Spinal cord (tissue), 10 donors: ENCODE data around the gene ATAD3B. TPM values are rescaled to one million over a fixed set of nuclear protein-coding genes. Genes with fewer than 3 reads are reported as not detected.
"Not testable (repeated sequence)": the region's sequence is repeated elsewhere in the genome, so short reads cannot be mapped to it uniquely, and the experiment has no call there.

Source experiments
- DNase-seq, 6 donors: peaks; one replicate each; pipeline versions ENCODE4 v3.0.0 to v3.0.0-alpha.2; 2013 to 2015; ENCODE audit warnings: low spot score in 6 of 6, low read depth in 4 of 6
- H3K27ac ChIP-seq: one replicate; pipeline ENCODE4 v1.5.1; 2013; ENCODE audit warnings: low read depth, low read length, control low read depth
- H3K27me3 ChIP-seq: one replicate; pipeline ENCODE4 v1.6.1; 2013; ENCODE audit warnings: low read length; ENCODE audit not compliant: control insufficient read depth, insufficient read depth
- H3K36me3 ChIP-seq: one replicate; pipeline ENCODE4 v1.6.1; 2013; ENCODE audit warnings: low read length; ENCODE audit not compliant: control insufficient read depth, insufficient read depth
- H3K4me1 ChIP-seq: one replicate; pipeline ENCODE4 v1.6.1; 2013; ENCODE audit warnings: low read length; ENCODE audit not compliant: control insufficient read depth, insufficient read depth
- H3K4me3 ChIP-seq: one replicate; pipeline ENCODE4 v1.5.1; 2013; ENCODE audit warnings: low read depth, low read length, control low read depth
- H3K9me3 ChIP-seq: one replicate; pipeline ENCODE4 v1.6.1; 2013; ENCODE audit warnings: low read length; ENCODE audit not compliant: control insufficient read depth, insufficient read depth
- WGBS: methylation state at CpG from one replicate; pipeline ENCODE4 v1.1.5; 2013; ENCODE audit warnings: missing lambda C conversion rate; ENCODE audit not compliant: insufficient coverage; 5-methylcytosine and 5-hydroxymethylcytosine counted together
- polyA plus RNA-seq, 2 donors: library from polyadenylated mRNA; unstranded; fragments of 120-200 nt; gene quantifications; one replicate each; pipeline ENCODE4 v1.2.1, GENCODE V29; 2013; ENCODE audit not compliant: insufficient read length in 2 of 2
- total RNA-seq, 2 donors: library from RNA; depleted of rRNA in 1 of 2; stranded (reverse); fragments of 120-200 nt in 1 of 2; fragments of >200 nt in 1 of 2; gene quantifications; one replicate each; pipeline versions ENCODE4 v1.2.3 to v1.2.4, GENCODE V29; 2013 to 2014
- donor health status: healthy.

Gene ATAD3B
- total and polyA plus RNA-seq, 4 donors, result 9.8 to 37.8 (median 19.1) TPM

- no peak for DNase-seq
- Histone ChIP-seq H3K4me1 (peaks cover 12% of the 10 kb centered on the region), H3K27ac (no peak overlapping the region), H3K9me3 (no peaks in the 10 kb centered on the region), H3K27me3 (no peaks in the 10 kb centered on the region), H3K4me3 (no peak overlapping the region), H3K36me3 (peaks cover 56% of the 10 kb centered on the region)
- WGBS, result 97% methylated on average over 17 of the region's 22 CpGs
Measured at GRCh38 chr1:1477206-1477605, 5.6 kb downstream of the ATAD3B start.

GRCh38 chr1:1479547-1480487 is 8.3 kb downstream of the ATAD3B start:
- H3K36me3 ChIP-seq, result peaks cover 76% of the 10 kb centered on the region
- H3K27me3 ChIP-seq, result no peaks in the 10 kb centered on the region
- DNase-seq, result no peak
- H3K4me3 ChIP-seq, result no peak overlapping the region
- no peaks in the 10 kb centered on the region for H3K4me1 ChIP-seq
- H3K27ac ChIP-seq, result no peak overlapping the region
- WGBS, result 98% methylated on average over 26 of the region's 42 CpGs
- no peaks in the 10 kb centered on the region for H3K9me3 ChIP-seq

- 98% methylated on average over 13 of the region's 16 CpGs for WGBS
- not testable (repeated sequence) for DNase-seq, H3K4me1 ChIP-seq, H3K27me3 ChIP-seq, H3K4me3 ChIP-seq, H3K27ac ChIP-seq, H3K9me3 ChIP-seq
- H3K36me3 ChIP-seq, result peaks cover 79% of the 10 kb centered on the region
Measured at GRCh38 chr1:1480488-1480867, 8.9 kb downstream of the ATAD3B start.

GRCh38 chr1:1481811-1482210 is 10.2 kb downstream of the ATAD3B start:
- not testable (repeated sequence) for H3K27ac ChIP-seq, H3K4me3 ChIP-seq, DNase-seq, H3K27me3 ChIP-seq, H3K4me1 ChIP-seq, H3K9me3 ChIP-seq
- peaks cover 88% of the 10 kb centered on the region for H3K36me3 ChIP-seq
- WGBS, result 90% methylated on average over 11 of the region's 30 CpGs

- H3K27me3 ChIP-seq, result no peaks in the 10 kb centered on the region
- H3K36me3 ChIP-seq, result peaks cover 88% of the 10 kb centered on the region
- 98% methylated on average over 6 of the region's 14 CpGs for whole genome bisulfite sequencing
- H3K4me3 ChIP-seq, result no peak overlapping the region
- H3K9me3 ChIP-seq, result no peaks in the 10 kb centered on the region
- H3K27ac ChIP-seq, result no peak overlapping the region
- no peak for DNase-seq
- no peaks in the 10 kb centered on the region for H3K4me1 ChIP-seq
Measured at GRCh38 chr1:1482856-1483255, 11.3 kb downstream of the ATAD3B start.

GRCh38 chr1:1483714-1484113 is 12.1 kb downstream of the ATAD3B start:
- H3K9me3 ChIP-seq, result no peaks in the 10 kb centered on the region

GRCh38 chr1:1484976-1485750 is 13.6 kb downstream of the ATAD3B start:
- H3K4me1 ChIP-seq, H3K27me3 ChIP-seq, DNase-seq, H3K4me3 ChIP-seq, H3K27ac ChIP-seq, H3K9me3 ChIP-seq: not testable (repeated sequence)
- H3K36me3 ChIP-seq, result peaks cover 92% of the 10 kb centered on the region
- 89% methylated on average over 17 of the region's 46 CpGs for WGBS

More at GRCh38 chr1:1483714-1484113, 12.1 kb downstream of the ATAD3B start:
- Histone ChIP-seq H3K4me1 (no peaks in the 10 kb centered on the region), H3K27me3 (no peaks in the 10 kb centered on the region), H3K36me3 (peaks cover 90% of the 10 kb centered on the region), H3K27ac (no peak overlapping the region), H3K4me3 (no peak overlapping the region)
- no peak for DNase-seq
- 81% methylated on average over 16 of the region's 16 CpGs for WGBS

- H3K9me3 ChIP-seq, DNase-seq, H3K4me1 ChIP-seq, H3K27me3 ChIP-seq, H3K27ac ChIP-seq, H3K4me3 ChIP-seq: not testable (repeated sequence)
- 94% methylated on average over 26 of the region's 31 CpGs for WGBS
- peaks cover 92% of the 10 kb centered on the region for H3K36me3 ChIP-seq
Measured at GRCh38 chr1:1485755-1486317, 14.3 kb downstream of the ATAD3B start.

GRCh38 chr1:1487701-1488100 is 16.1 kb downstream of the ATAD3B start:
- Histone ChIP-seq H3K27ac (no peak overlapping the region), H3K27me3 (no peaks in the 10 kb centered on the region), H3K4me3 (no peak overlapping the region), H3K9me3 (no peaks in the 10 kb centered on the region), H3K4me1 (no peaks in the 10 kb centered on the region), H3K36me3 (peaks cover 96% of the 10 kb centered on the region)
- no peak for DNase-seq
- WGBS, result 96% methylated on average over 18 of the region's 18 CpGs
